GM23338 (cell line): ENCODE data around the gene AGAP3. TPM values are rescaled to one million over a fixed set of nuclear protein-coding genes. Genes with fewer than 3 reads are reported as not detected.

Experiments used
- ATAC-seq: fragments of 200-7000 bp; cut with Tn5 transposase; 3 replicates; pipeline ENCODE4 v1.9.1; 2020
- DNase-seq: peaks from one replicate; pipeline ENCODE4 v3.0.0-alpha.2; 2015; ENCODE audit warnings: low spot score
- H2AFZ ChIP-seq: fragments of 200-600 bp; sonication (generic); 2 replicates; pipeline ENCODE4 v1.8.0; 2016; ENCODE audit warnings: antibody characterized with exemption, mild to moderate bottlenecking, moderate library complexity
- H3F3A ChIP-seq: fragments of 200-600 bp; sonication (generic); replicated peaks from 2 replicates; pipeline ENCODE4 v1.8.0; 2017; ENCODE audit warnings: antibody characterized with exemption, mixed run types, low read depth
- H3K27ac ChIP-seq: fragments of 200-600 bp; sonication (generic); 2 replicates; pipeline ENCODE4 v1.6.1; 2016; ENCODE audit warnings: low read depth
- H3K27me3 ChIP-seq: fragments of 200-600 bp; sonication (generic); 2 replicates; pipeline ENCODE4 v1.8.0; 2016; ENCODE audit warnings: mild to moderate bottlenecking, mixed run types, moderate library complexity; ENCODE audit not compliant: insufficient read depth
- H3K36me3 ChIP-seq: fragments of 200-600 bp; sonication (generic); 2 replicates; pipeline ENCODE4 v1.8.0; 2016; ENCODE audit warnings: mild to moderate bottlenecking; ENCODE audit not compliant: insufficient read depth
- H3K4me1 ChIP-seq: fragments of 200-600 bp; sonication (generic); 2 replicates; pipeline ENCODE4 v1.8.0; 2016; ENCODE audit warnings: mild to moderate bottlenecking, moderate library complexity; ENCODE audit not compliant: insufficient read depth
- H3K4me2 ChIP-seq: fragments of 200-600 bp; sonication (generic); 2 replicates; pipeline ENCODE4 v1.7.1; 2017; ENCODE audit warnings: mixed run types
- H3K4me3 ChIP-seq: fragments of 200-600 bp; sonication (generic); 2 replicates; pipeline ENCODE4 v1.6.1; 2016; ENCODE audit warnings: mixed run types
- H3K79me2 ChIP-seq: fragments of 200-600 bp; sonication (generic); replicated peaks from 2 replicates; pipeline ENCODE4 v1.8.0; 2017; ENCODE audit warnings: mild to moderate bottlenecking; ENCODE audit not compliant: insufficient read depth
- H3K9me2 ChIP-seq: fragments of 200-600 bp; sonication (generic); 2 replicates; pipeline ENCODE4 v1.8.0; 2017; ENCODE audit not compliant: insufficient read depth
- H4K20me1 ChIP-seq: fragments of 200-600 bp; sonication (generic); replicated peaks from 2 replicates; pipeline ENCODE4 v1.8.0; 2017; ENCODE audit warnings: mild to moderate bottlenecking; ENCODE audit not compliant: insufficient read depth
- H3K27ac Mint-ChIP-seq: 2 replicates; pipeline ENCODE4 v1.8.0; 2020; ENCODE audit warnings: inconsistent platforms, mild to moderate bottlenecking, moderate library complexity, mixed read lengths
- H3K27me3 Mint-ChIP-seq: 3 replicates; pipeline ENCODE4 v1.8.0; 2022; ENCODE audit warnings: low read depth, mild to moderate bottlenecking, moderate library complexity, mixed read lengths, inconsistent platforms; ENCODE audit not compliant: insufficient read depth, poor library complexity
- H3K36me3 Mint-ChIP-seq: 3 replicates; pipeline ENCODE4 v1.8.0; 2021; ENCODE audit warnings: low read depth, mild to moderate bottlenecking, inconsistent platforms, moderate library complexity, mixed read lengths
- H3K4me1 Mint-ChIP-seq: 3 replicates; pipeline ENCODE4 v1.8.0; 2020; ENCODE audit warnings: mild to moderate bottlenecking, inconsistent platforms, mixed read lengths
- H3K4me3 Mint-ChIP-seq: 3 replicates; pipeline ENCODE4 v1.8.0; 2021; ENCODE audit warnings: moderate library complexity, mild to moderate bottlenecking, inconsistent platforms, mixed read lengths
- H3K9me3 Mint-ChIP-seq: 3 replicates; pipeline ENCODE4 v1.8.0; 2020; ENCODE audit warnings: moderate library complexity, mild to moderate bottlenecking, inconsistent platforms, mixed read lengths
- EZH2 ChIP-seq: fragments of 200-600 bp; sonication (generic); IDR thresholded peaks from one replicate; pipeline ENCODE4 v1.8.0; 2017; ENCODE audit warnings: antibody characterized with exemption, mild to moderate bottlenecking, low read depth; ENCODE audit not compliant: unreplicated experiment
- JUNB ChIP-seq: IDR thresholded peaks from one replicate; pipeline ENCODE4 v1.6.1; 2016; ENCODE audit warnings: antibody characterized with exemption; ENCODE audit not compliant: unreplicated experiment
- NANOG ChIP-seq: IDR thresholded peaks from 2 replicates; pipeline ENCODE4 v1.6.1; 2016; ENCODE audit warnings: antibody characterized with exemption, borderline replicate concordance
- STAT1 ChIP-seq: IDR thresholded peaks from one replicate; pipeline ENCODE4 v1.6.1; 2016; ENCODE audit warnings: antibody characterized with exemption; ENCODE audit not compliant: unreplicated experiment
- ZNF114 ChIP-seq: fragments of 250-450 bp; sonication (Bioruptor Pico); IDR thresholded peaks from 2 replicates; pipeline ENCODE4 v1.5.0; 2020; ENCODE audit warnings: mild to moderate bottlenecking, moderate library complexity
- polyA plus RNA-seq: library from polyadenylated mRNA; unstranded; fragments of >200 nt; fragmentation: Nextera tagmentation; extraction: Ambion mirVana; gene quantifications from 2 replicates; pipeline ENCODE4 v1.2.1, GENCODE V29; 2016
- total RNA-seq: library from RNA; depleted of rRNA; stranded (reverse); fragments of >200 nt; shearing (Covaris generic); gene quantifications from 2 replicates; pipeline ENCODE4 v1.2.3, GENCODE V29; 2014
- TF ChIP-seq, protein P1 (sequence below): IDR thresholded peaks from 2 replicates; pipeline ENCODE4 v1.6.1; 2016; ENCODE audit warnings: antibody characterized with exemption
- TF ChIP-seq, protein P2 (sequence below), 2 experiments: fragments of 200-600 bp in 1 of 2; sonication (generic) in 1 of 2; conservative IDR thresholded peaks; 2 replicates each; pipeline versions ENCODE4 v1.5.1 to v1.6.1; 2016 to 2017; ENCODE audit warnings: antibody characterized with exemption in 2 of 2, low read depth in 2 of 2, mild to moderate bottlenecking in 2 of 2, moderate library complexity in 1 of 2
- TF ChIP-seq, protein P3 (sequence below): fragments of 250-450 bp; sonication (Bioruptor Pico); IDR thresholded peaks from 2 replicates; pipeline ENCODE4 v1.5.0; 2020; ENCODE audit warnings: mild to moderate bottlenecking, moderate library complexity
- TF ChIP-seq, protein P4 (sequence below): IDR thresholded peaks from one replicate; pipeline ENCODE4 v1.6.1; 2018; ENCODE audit warnings: antibody characterized with exemption; ENCODE audit not compliant: unreplicated experiment

Gene AGAP3
- total and polyA plus RNA-seq, 2 experiments from 2014 or later, result 24.0 to 39.2 TPM

DNA sequence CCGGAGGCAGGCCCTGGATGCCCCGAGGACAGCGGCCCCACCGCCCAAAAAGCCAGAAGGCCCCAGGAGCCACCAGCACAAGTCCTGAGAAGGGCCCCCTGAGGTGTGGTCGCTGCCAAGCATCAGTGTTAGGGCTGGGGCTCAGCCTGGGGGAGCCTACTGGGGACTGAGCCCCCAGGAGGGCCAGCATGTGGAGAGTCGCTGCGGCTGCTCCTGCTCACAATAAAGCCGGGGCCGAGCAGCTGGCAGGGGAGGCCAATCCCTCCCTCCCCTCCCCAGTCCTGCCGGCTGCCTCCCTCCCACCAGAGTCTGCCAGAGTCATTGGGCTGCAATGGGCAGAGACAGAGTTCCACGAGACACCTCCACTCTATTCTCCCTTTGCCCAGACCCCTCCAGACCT, 41.0 kb upstream of the AGAP3 start (continued):
- TF ChIP-seq, protein P1, sequence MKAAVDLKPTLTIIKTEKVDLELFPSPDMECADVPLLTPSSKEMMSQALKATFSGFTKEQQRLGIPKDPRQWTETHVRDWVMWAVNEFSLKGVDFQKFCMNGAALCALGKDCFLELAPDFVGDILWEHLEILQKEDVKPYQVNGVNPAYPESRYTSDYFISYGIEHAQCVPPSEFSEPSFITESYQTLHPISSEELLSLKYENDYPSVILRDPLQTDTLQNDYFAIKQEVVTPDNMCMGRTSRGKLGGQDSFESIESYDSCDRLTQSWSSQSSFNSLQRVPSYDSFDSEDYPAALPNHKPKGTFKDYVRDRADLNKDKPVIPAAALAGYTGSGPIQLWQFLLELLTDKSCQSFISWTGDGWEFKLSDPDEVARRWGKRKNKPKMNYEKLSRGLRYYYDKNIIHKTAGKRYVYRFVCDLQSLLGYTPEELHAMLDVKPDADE, result no peak
- no peak for TF ChIP-seq STAT1
- TF ChIP-seq ZNF114 (CRISPR knock-in tag), result no peak

DNA sequence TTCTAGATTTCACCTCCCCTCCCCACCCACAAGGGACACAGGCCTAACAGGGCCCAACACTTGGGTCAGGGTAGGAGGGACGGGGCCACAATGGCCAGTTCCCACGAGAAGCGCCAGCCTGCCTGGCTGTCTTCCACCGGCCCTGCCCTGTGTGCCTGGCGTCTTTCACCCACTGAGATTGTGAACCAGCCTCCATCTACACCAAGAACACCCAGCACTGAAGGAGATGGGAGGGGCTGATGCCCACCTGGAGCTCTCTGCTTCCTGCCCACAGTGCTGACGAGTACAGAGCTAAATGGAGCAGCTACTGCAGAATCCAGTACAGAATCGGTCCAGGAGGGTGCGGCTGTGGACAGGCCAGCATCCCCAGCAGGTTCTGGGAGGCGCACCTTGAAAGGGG, 40.3 kb upstream of the AGAP3 start:
- TF ChIP-seq, protein P2, sequence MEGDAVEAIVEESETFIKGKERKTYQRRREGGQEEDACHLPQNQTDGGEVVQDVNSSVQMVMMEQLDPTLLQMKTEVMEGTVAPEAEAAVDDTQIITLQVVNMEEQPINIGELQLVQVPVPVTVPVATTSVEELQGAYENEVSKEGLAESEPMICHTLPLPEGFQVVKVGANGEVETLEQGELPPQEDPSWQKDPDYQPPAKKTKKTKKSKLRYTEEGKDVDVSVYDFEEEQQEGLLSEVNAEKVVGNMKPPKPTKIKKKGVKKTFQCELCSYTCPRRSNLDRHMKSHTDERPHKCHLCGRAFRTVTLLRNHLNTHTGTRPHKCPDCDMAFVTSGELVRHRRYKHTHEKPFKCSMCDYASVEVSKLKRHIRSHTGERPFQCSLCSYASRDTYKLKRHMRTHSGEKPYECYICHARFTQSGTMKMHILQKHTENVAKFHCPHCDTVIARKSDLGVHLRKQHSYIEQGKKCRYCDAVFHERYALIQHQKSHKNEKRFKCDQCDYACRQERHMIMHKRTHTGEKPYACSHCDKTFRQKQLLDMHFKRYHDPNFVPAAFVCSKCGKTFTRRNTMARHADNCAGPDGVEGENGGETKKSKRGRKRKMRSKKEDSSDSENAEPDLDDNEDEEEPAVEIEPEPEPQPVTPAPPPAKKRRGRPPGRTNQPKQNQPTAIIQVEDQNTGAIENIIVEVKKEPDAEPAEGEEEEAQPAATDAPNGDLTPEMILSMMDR (conservative IDR thresholded peaks at IDR 0.05; ENCODE audit: low read depth in 2 of 2), result no peak
- TF ChIP-seq NANOG (no peak), JUNB (no peak), EZH2 (no peak)
- TF ChIP-seq, protein P1, result no peak
- TF ChIP-seq, protein P3, sequence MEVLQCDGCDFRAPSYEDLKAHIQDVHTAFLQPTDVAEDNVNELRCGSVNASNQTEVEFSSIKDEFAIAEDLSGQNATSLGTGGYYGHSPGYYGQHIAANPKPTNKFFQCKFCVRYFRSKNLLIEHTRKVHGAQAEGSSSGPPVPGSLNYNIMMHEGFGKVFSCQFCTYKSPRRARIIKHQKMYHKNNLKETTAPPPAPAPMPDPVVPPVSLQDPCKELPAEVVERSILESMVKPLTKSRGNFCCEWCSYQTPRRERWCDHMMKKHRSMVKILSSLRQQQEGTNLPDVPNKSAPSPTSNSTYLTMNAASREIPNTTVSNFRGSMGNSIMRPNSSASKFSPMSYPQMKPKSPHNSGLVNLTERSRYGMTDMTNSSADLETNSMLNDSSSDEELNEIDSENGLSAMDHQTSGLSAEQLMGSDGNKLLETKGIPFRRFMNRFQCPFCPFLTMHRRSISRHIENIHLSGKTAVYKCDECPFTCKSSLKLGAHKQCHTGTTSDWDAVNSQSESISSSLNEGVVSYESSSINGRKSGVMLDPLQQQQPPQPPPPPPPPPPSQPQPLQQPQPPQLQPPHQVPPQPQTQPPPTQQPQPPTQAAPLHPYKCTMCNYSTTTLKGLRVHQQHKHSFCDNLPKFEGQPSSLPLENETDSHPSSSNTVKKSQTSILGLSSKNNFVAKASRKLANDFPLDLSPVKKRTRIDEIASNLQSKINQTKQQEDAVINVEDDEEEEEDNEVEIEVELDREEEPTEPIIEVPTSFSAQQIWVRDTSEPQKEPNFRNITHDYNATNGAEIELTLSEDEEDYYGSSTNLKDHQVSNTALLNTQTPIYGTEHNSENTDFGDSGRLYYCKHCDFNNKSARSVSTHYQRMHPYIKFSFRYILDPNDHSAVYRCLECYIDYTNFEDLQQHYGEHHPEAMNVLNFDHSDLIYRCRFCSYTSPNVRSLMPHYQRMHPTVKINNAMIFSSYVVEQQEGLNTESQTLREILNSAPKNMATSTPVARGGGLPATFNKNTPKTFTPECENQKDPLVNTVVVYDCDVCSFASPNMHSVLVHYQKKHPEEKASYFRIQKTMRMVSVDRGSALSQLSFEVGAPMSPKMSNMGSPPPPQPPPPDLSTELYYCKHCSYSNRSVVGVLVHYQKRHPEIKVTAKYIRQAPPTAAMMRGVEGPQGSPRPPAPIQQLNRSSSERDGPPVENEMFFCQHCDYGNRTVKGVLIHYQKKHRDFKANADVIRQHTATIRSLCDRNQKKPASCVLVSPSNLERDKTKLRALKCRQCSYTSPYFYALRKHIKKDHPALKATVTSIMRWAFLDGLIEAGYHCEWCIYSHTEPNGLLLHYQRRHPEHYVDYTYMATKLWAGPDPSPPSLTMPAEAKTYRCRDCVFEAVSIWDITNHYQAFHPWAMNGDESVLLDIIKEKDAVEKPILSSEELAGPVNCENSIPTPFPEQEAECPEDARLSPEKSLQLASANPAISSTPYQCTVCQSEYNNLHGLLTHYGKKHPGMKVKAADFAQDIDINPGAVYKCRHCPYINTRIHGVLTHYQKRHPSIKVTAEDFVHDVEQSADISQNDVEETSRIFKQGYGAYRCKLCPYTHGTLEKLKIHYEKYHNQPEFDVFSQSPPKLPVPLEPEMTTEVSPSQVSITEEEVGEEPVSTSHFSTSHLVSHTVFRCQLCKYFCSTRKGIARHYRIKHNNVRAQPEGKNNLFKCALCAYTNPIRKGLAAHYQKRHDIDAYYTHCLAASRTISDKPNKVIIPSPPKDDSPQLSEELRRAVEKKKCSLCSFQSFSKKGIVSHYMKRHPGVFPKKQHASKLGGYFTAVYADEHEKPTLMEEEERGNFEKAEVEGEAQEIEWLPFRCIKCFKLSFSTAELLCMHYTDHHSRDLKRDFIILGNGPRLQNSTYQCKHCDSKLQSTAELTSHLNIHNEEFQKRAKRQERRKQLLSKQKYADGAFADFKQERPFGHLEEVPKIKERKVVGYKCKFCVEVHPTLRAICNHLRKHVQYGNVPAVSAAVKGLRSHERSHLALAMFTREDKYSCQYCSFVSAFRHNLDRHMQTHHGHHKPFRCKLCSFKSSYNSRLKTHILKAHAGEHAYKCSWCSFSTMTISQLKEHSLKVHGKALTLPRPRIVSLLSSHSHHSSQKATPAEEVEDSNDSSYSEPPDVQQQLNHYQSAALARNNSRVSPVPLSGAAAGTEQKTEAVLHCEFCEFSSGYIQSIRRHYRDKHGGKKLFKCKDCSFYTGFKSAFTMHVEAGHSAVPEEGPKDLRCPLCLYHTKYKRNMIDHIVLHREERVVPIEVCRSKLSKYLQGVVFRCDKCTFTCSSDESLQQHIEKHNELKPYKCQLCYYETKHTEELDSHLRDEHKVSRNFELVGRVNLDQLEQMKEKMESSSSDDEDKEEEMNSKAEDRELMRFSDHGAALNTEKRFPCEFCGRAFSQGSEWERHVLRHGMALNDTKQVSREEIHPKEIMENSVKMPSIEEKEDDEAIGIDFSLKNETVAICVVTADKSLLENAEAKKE, result no peak
- TF ChIP-seq, protein P4, sequence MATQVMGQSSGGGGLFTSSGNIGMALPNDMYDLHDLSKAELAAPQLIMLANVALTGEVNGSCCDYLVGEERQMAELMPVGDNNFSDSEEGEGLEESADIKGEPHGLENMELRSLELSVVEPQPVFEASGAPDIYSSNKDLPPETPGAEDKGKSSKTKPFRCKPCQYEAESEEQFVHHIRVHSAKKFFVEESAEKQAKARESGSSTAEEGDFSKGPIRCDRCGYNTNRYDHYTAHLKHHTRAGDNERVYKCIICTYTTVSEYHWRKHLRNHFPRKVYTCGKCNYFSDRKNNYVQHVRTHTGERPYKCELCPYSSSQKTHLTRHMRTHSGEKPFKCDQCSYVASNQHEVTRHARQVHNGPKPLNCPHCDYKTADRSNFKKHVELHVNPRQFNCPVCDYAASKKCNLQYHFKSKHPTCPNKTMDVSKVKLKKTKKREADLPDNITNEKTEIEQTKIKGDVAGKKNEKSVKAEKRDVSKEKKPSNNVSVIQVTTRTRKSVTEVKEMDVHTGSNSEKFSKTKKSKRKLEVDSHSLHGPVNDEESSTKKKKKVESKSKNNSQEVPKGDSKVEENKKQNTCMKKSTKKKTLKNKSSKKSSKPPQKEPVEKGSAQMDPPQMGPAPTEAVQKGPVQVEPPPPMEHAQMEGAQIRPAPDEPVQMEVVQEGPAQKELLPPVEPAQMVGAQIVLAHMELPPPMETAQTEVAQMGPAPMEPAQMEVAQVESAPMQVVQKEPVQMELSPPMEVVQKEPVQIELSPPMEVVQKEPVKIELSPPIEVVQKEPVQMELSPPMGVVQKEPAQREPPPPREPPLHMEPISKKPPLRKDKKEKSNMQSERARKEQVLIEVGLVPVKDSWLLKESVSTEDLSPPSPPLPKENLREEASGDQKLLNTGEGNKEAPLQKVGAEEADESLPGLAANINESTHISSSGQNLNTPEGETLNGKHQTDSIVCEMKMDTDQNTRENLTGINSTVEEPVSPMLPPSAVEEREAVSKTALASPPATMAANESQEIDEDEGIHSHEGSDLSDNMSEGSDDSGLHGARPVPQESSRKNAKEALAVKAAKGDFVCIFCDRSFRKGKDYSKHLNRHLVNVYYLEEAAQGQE, result no peak
- H3K27me3 Mint-ChIP-seq, result peaks cover 22% of the 10 kb centered on the region
- no peaks in the 10 kb centered on the region for H3F3A ChIP-seq
- H3K4me1 Mint-ChIP-seq, result peaks cover 4% of the 10 kb centered on the region
- no peaks in the 10 kb centered on the region for H4K20me1 ChIP-seq
- DNase-seq (no peak), ATAC-seq (no peak)
- H3K27me3 ChIP-seq, result peaks cover 17% of the 10 kb centered on the region
- H3K27ac ChIP-seq, result no peak overlapping the region
- no peaks in the 10 kb centered on the region for H3K36me3 ChIP-seq
- no peak overlapping the region for H2AFZ ChIP-seq
- H3K4me3 ChIP-seq, result no peak overlapping the region
- H3K9me2 ChIP-seq, result no peaks in the 10 kb centered on the region
- no peaks in the 10 kb centered on the region; the same call in 2 of the 3 replicates for H3K36me3 Mint-ChIP-seq
- H3K4me3 Mint-ChIP-seq, result no peak overlapping the region
- no peak overlapping the region for H3K4me2 ChIP-seq
- H3K4me1 ChIP-seq, result no peaks in the 10 kb centered on the region
- no peak overlapping the region for H3K27ac Mint-ChIP-seq
- H3K79me2 ChIP-seq, result no peaks in the 10 kb centered on the region
- H3K9me3 Mint-ChIP-seq, result no peaks in the 10 kb centered on the region
